ENCODE results near the gene PCDH9.

The PCDH9 gene

GRCh38 chr13:67042556-67042955 lies 187.6 kb downstream of the PCDH9 start:
- no peak for DNase-seq (ENCODE audit: low spot score)

- no peak for DNase-seq (ENCODE audit: low spot score)
These were observed 193.3 kb downstream of the PCDH9 start for GRCh38 chr13:67036699-67037457.

- DNase-seq (ENCODE audit: low spot score) = no peak
These were observed 197.0 kb downstream of the PCDH9 start for GRCh38 chr13:67033170-67033569.

- DNase-seq (ENCODE audit: low spot score) = no peak
These were observed 206.8 kb downstream of the PCDH9 start for GRCh38 chr13:67023130-67023876.

- DNase-seq (ENCODE audit: low spot score) = no peak
These were observed 211.4 kb downstream of the PCDH9 start for GRCh38 chr13:67018775-67019174.

- no peak for DNase-seq (ENCODE audit: low spot score)
These were observed 212.9 kb downstream of the PCDH9 start for GRCh38 chr13:67017276-67017675.

- DNase-seq (ENCODE audit: low spot score) = no peak
These were observed 214.0 kb downstream of the PCDH9 start for GRCh38 chr13:67015976-67016600.

GRCh38 chr13:67014399-67014798 lies 215.7 kb downstream of the PCDH9 start:
- DNase-seq (ENCODE audit: low spot score) = no peak

GRCh38 chr13:67013709-67014108 lies 216.4 kb downstream of the PCDH9 start:
- DNase-seq (ENCODE audit: low spot score) = no peak

- no peak for DNase-seq (ENCODE audit: low spot score)
These were observed 222.0 kb downstream of the PCDH9 start for GRCh38 chr13:67008075-67008668.

- DNase-seq (ENCODE audit: low spot score) = no peak
These were observed 225.6 kb downstream of the PCDH9 start for GRCh38 chr13:67004511-67004910.

GRCh38 chr13:67003743-67004142 lies 226.4 kb downstream of the PCDH9 start:
- no peak for DNase-seq (ENCODE audit: low spot score)

- no peak for DNase-seq (ENCODE audit: low spot score)
These were observed 228.8 kb downstream of the PCDH9 start for GRCh38 chr13:67001363-67001762.

GRCh38 chr13:66996503-66996902 lies 233.6 kb downstream of the PCDH9 start:
- no peak for DNase-seq (ENCODE audit: low spot score)

GRCh38 chr13:66995203-66995611 lies 234.9 kb downstream of the PCDH9 start:
- no peak for DNase-seq (ENCODE audit: low spot score)

- DNase-seq (ENCODE audit: low spot score) = no peak
These were observed 235.5 kb downstream of the PCDH9 start for GRCh38 chr13:66994517-66995202.

- DNase-seq (ENCODE audit: low spot score) = peak; percentile 11
These were observed 236.0 kb downstream of the PCDH9 start for GRCh38 chr13:66994097-66994496.

- DNase-seq (ENCODE audit: low spot score) = no peak
These were observed 237.4 kb downstream of the PCDH9 start for GRCh38 chr13:66992719-66993118.

- DNase-seq (ENCODE audit: low spot score) = no peak
These were observed 238.0 kb downstream of the PCDH9 start for GRCh38 chr13:66992183-66992582.

- no peak for DNase-seq (ENCODE audit: low spot score)
These were observed 245.9 kb downstream of the PCDH9 start for GRCh38 chr13:66984241-66984640.

GRCh38 chr13:66981912-66982311 lies 248.2 kb downstream of the PCDH9 start:
- no peak for DNase-seq (ENCODE audit: low spot score)

GRCh38 chr13:66977161-66977560 lies 253.0 kb downstream of the PCDH9 start:
- DNase-seq (ENCODE audit: low spot score) = no peak

Data from SK-N-DZ (cell line).